HEK293 (cell line): ENCODE results near the gene ACSF2.
A peak's percentile ranks its signal among the peaks of the same experiment; 100 is the strongest.

Source experiments
- CTCF ChIA-PET: fragments of 350-600 bp; formaldehyde crosslinking; extraction: SDS; loops from one replicate; lab custom pipeline; 2021; ENCODE audit warnings: antibody characterized with exemption; lab: Yijun Ruan, JAX
- POLR2A ChIA-PET: fragments of 300-600 bp; formaldehyde crosslinking; extraction: SDS; loops from one replicate; lab custom pipeline; 2020; ENCODE audit warnings: antibody characterized with exemption, inconsistent platforms; lab: Yijun Ruan, JAX
- H3K27ac ChIP-seq: fragments of 200-500 bp; sonication (Bioruptor generic); 2 replicates; pipeline ENCODE4 v1.5.1; 2014; ENCODE audit warnings: low read depth, low read length, control low read depth, inconsistent platforms; ENCODE audit errors: extremely low read depth
- H3K36me3 ChIP-seq, 2 experiments: fragments of 200-500 bp in 1 of 2; sonication (Bioruptor generic) in 1 of 2; 1 replicate in 1 of 2; 2 replicates in 1 of 2; pipeline ENCODE4 v1.5.1; 2014 to 2017; ENCODE audit warnings: inconsistent platforms in 2 of 2, low read length in 2 of 2; ENCODE audit not compliant: control insufficient read depth in 2 of 2, insufficient read depth in 1 of 2
- H3K4me1 ChIP-seq: fragments of 200-500 bp; sonication (Bioruptor generic); 2 replicates; pipeline ENCODE4 v1.5.1; 2014; ENCODE audit warnings: mild to moderate bottlenecking, low read length, inconsistent platforms; ENCODE audit not compliant: control insufficient read depth, insufficient read depth
- H3K4me3 ChIP-seq: 2 replicates; pipeline ENCODE4 v1.5.1; 2011; ENCODE audit warnings: low read depth, mild to moderate bottlenecking, control low read depth, low read length, moderate library complexity
- H3K9me3 ChIP-seq: fragments of 200-500 bp; sonication (Bioruptor generic); 2 replicates; pipeline ENCODE4 v1.5.1; 2014; ENCODE audit warnings: low read depth, low read length, inconsistent platforms; ENCODE audit not compliant: control insufficient read depth, insufficient read depth
- GLIS2 ChIP-seq: fragments of 450-650 bp; formaldehyde crosslinking; IDR thresholded peaks from 2 replicates; pipeline ENCODE4 v1.5.1; 2016; ENCODE audit warnings: missing biosample characterization, missing genetic modification characterization
- KLF9 ChIP-seq: fragments of 450-650 bp; formaldehyde crosslinking; IDR thresholded peaks from 2 replicates; pipeline ENCODE4 v1.5.1; 2016; ENCODE audit warnings: missing biosample characterization, missing genetic modification characterization, low read depth
- REST ChIP-seq: fragments of 450-650 bp; formaldehyde crosslinking; IDR thresholded peaks from 2 replicates; pipeline ENCODE4 v1.5.1; 2016; ENCODE audit warnings: missing biosample characterization, missing genetic modification characterization
- ZFP41 ChIP-seq: fragments of 450-650 bp; formaldehyde crosslinking; IDR thresholded peaks from 2 replicates; pipeline ENCODE4 v1.5.1; 2016; ENCODE audit warnings: missing biosample characterization, missing genetic modification characterization, borderline replicate concordance
- ZNF146 ChIP-seq: fragments of 450-650 bp; formaldehyde crosslinking; IDR thresholded peaks from 2 replicates; pipeline ENCODE4 v1.5.1; 2016; ENCODE audit warnings: missing biosample characterization, missing genetic modification characterization
- ZNF214 ChIP-seq: fragments of 450-650 bp; formaldehyde crosslinking; IDR thresholded peaks from 2 replicates; pipeline ENCODE4 v1.5.1; 2017; ENCODE audit warnings: missing biosample characterization, mild to moderate bottlenecking, missing genetic modification characterization, borderline replicate concordance
- ZNF292 ChIP-seq: fragments of 450-650 bp; formaldehyde crosslinking; IDR thresholded peaks from 2 replicates; pipeline ENCODE4 v1.5.1; 2016; ENCODE audit warnings: low read depth, missing biosample characterization, missing genetic modification characterization, borderline replicate concordance
- ZNF341 ChIP-seq: fragments of 450-650 bp; formaldehyde crosslinking; IDR thresholded peaks from 2 replicates; pipeline ENCODE4; 2016; ENCODE audit warnings: low read depth, missing biosample characterization, missing genetic modification characterization
- ZNF394 ChIP-seq: fragments of 450-650 bp; formaldehyde crosslinking; IDR thresholded peaks from 2 replicates; pipeline ENCODE4 v1.5.1; 2016; ENCODE audit warnings: missing biosample characterization, missing genetic modification characterization, mild to moderate bottlenecking, moderate library complexity, borderline replicate concordance
- ZNF624 ChIP-seq: fragments of 450-650 bp; formaldehyde crosslinking; IDR thresholded peaks from 2 replicates; pipeline ENCODE4 v1.5.1; 2017; ENCODE audit warnings: missing biosample characterization, missing genetic modification characterization
- ZNF785 ChIP-seq: fragments of 450-650 bp; formaldehyde crosslinking; IDR thresholded peaks from 2 replicates; pipeline ENCODE4 v1.5.1; 2016; ENCODE audit warnings: missing biosample characterization, missing genetic modification characterization
- TF ChIP-seq, protein P1 (sequence below): fragments of 450-650 bp; formaldehyde crosslinking; conservative IDR thresholded peaks from 2 replicates; pipeline ENCODE4 v1.5.1; 2016; ENCODE audit warnings: low read depth, missing biosample characterization, missing genetic modification characterization
- TF ChIP-seq, protein P2 (sequence below): fragments of 450-650 bp; formaldehyde crosslinking; IDR thresholded peaks from 2 replicates; pipeline ENCODE4 v1.5.1; 2016; ENCODE audit warnings: missing biosample characterization, missing genetic modification characterization
- TF ChIP-seq, protein P3 (sequence below): fragments of 450-650 bp; formaldehyde crosslinking; IDR thresholded peaks from 2 replicates; pipeline ENCODE4 v1.5.1; 2017; ENCODE audit warnings: missing biosample characterization, missing genetic modification characterization

The ACSF2 gene

GRCh38 chr17:50464121-50464520, 38.1 kb downstream of the ACSF2 start:
- H3K4me3 ChIP-seq = no peak overlapping the region
- no peak overlapping the region for H3K27ac ChIP-seq
- H3K36me3 ChIP-seq = peaks cover 0 to 37% of the 10 kb centered on the region in 2 experiments; a peak in 1 of 3 replicates
- ChIA-PET POLR2A (no interaction called here), CTCF (interaction anchor here (0.6 to 1.0 kb wide), 2 partner anchors 67 to 79 kb away, joined by 3 read pairs; partner anchors contain the start of gene LRRC59)
- TF ChIP-seq REST (tag by site-specific recombination) (no peak), ZNF785 (no peak), ZNF146 (no peak), KLF9 (no peak), ZNF624 (no peak), GLIS2 (no peak), ZFP41 (tag by site-specific recombination) (no peak), ZNF394 (no peak), ZNF341 (tag by site-specific recombination) (no peak), ZNF292 (tag by site-specific recombination) (no peak)
- TF ChIP-seq, protein P1, sequence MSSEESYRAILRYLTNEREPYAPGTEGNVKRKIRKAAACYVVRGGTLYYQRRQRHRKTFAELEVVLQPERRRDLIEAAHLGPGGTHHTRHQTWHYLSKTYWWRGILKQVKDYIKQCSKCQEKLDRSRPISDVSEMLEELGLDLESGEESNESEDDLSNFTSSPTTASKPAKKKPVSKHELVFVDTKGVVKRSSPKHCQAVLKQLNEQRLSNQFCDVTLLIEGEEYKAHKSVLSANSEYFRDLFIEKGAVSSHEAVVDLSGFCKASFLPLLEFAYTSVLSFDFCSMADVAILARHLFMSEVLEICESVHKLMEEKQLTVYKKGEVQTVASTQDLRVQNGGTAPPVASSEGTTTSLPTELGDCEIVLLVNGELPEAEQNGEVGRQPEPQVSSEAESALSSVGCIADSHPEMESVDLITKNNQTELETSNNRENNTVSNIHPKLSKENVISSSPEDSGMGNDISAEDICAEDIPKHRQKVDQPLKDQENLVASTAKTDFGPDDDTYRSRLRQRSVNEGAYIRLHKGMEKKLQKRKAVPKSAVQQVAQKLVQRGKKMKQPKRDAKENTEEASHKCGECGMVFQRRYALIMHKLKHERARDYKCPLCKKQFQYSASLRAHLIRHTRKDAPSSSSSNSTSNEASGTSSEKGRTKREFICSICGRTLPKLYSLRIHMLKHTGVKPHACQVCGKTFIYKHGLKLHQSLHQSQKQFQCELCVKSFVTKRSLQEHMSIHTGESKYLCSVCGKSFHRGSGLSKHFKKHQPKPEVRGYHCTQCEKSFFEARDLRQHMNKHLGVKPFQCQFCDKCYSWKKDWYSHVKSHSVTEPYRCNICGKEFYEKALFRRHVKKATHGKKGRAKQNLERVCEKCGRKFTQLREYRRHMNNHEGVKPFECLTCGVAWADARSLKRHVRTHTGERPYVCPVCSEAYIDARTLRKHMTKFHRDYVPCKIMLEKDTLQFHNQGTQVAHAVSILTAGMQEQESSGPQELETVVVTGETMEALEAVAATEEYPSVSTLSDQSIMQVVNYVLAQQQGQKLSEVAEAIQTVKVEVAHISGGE (tag by site-specific recombination) = no peak
- H3K4me1 ChIP-seq = peaks cover 5% of the 10 kb centered on the region; the same call in 1 of the 2 replicates
- no peaks in the 10 kb centered on the region for H3K9me3 ChIP-seq

GRCh38 chr17:50464736-50465135, 38.7 kb downstream of the ACSF2 start:
- ChIA-PET POLR2A (no interaction called here), CTCF (interaction anchor here (0.6 to 0.8 kb wide), 2 partner anchors 14 to 30 kb away, joined by 3 to 5 read pairs; partner anchors contain the start of gene RSAD1)
- no peaks in the 10 kb centered on the region for H3K4me1 ChIP-seq
- H3K4me3 ChIP-seq = no peak overlapping the region
- no peaks in the 10 kb centered on the region for H3K9me3 ChIP-seq
- no peak overlapping the region for H3K27ac ChIP-seq
- no peak for TF ChIP-seq ZNF214 (tag by site-specific recombination)
- peak; percentile 33; the same call in 1 of the 2 replicates for TF ChIP-seq ZNF394
- H3K36me3 ChIP-seq = peaks cover 0 to 37% of the 10 kb centered on the region in 2 experiments; a peak in 1 of 3 replicates

GRCh38 chr17:50465171-50465570, 39.2 kb downstream of the ACSF2 start:
- no peaks in the 10 kb centered on the region for H3K4me1 ChIP-seq
- H3K4me3 ChIP-seq = no peak overlapping the region
- TF ChIP-seq, protein P2, sequence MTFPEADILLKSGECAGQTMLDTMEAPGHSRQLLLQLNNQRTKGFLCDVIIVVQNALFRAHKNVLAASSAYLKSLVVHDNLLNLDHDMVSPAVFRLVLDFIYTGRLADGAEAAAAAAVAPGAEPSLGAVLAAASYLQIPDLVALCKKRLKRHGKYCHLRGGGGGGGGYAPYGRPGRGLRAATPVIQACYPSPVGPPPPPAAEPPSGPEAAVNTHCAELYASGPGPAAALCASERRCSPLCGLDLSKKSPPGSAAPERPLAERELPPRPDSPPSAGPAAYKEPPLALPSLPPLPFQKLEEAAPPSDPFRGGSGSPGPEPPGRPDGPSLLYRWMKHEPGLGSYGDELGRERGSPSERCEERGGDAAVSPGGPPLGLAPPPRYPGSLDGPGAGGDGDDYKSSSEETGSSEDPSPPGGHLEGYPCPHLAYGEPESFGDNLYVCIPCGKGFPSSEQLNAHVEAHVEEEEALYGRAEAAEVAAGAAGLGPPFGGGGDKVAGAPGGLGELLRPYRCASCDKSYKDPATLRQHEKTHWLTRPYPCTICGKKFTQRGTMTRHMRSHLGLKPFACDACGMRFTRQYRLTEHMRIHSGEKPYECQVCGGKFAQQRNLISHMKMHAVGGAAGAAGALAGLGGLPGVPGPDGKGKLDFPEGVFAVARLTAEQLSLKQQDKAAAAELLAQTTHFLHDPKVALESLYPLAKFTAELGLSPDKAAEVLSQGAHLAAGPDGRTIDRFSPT = 0 out of 2 replicates have a peak, but pooled peaks have one; percentile 15
- TF ChIP-seq, protein P3, sequence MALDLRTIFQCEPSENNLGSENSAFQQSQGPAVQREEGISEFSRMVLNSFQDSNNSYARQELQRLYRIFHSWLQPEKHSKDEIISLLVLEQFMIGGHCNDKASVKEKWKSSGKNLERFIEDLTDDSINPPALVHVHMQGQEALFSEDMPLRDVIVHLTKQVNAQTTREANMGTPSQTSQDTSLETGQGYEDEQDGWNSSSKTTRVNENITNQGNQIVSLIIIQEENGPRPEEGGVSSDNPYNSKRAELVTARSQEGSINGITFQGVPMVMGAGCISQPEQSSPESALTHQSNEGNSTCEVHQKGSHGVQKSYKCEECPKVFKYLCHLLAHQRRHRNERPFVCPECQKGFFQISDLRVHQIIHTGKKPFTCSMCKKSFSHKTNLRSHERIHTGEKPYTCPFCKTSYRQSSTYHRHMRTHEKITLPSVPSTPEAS (tag by site-specific recombination) = no peak
- H3K9me3 ChIP-seq = no peaks in the 10 kb centered on the region
- H3K27ac ChIP-seq = no peak overlapping the region
- POLR2A ChIA-PET = no interaction called here
- CTCF ChIA-PET = interaction anchor here (0.6 to 0.8 kb wide), 2 partner anchors 13 to 30 kb away, joined by 3 to 5 read pairs; partner anchors contain the start of gene RSAD1
- H3K36me3 ChIP-seq = peaks cover 0 to 37% of the 10 kb centered on the region in 2 experiments; a peak in 1 of 3 replicates
